OCI-LY7 (cell line): ENCODE results near the gene AHCYL1. TPM values are rescaled to one million over a fixed set of nuclear protein-coding genes. Genes with fewer than 3 reads are reported as not detected.

Source experiments
- BruUV-seq: library from RNA; stranded (reverse); fragments of 400-500 nt; replicated peaks from 2 replicates; lab custom pipeline; 2021; lab: Mats Ljungman, UMichigan
- CTCF ChIA-PET: fragments of 300-600 bp; sonication (Branson Sonifier 250); formaldehyde crosslinking; loops from one replicate; lab custom pipeline; 2022; ENCODE audit warnings: antibody characterized with exemption; ENCODE audit not compliant: unreplicated experiment; lab: Charles Lee
- POLR2A ChIA-PET: fragments of 300-600 bp; sonication (Branson Sonifier 250); formaldehyde crosslinking; loops from one replicate; lab custom pipeline; 2022; ENCODE audit warnings: antibody characterized with exemption; lab: Charles Lee
- DNase-seq: peaks from one replicate; pipeline ENCODE4 v3.0.0-alpha.2; 2015; ENCODE audit warnings: low spot score
- H2AFZ ChIP-seq: fragments of 200-600 bp; sonication (generic), shearing (Covaris generic); 2 replicates; pipeline ENCODE4 v1.6.1; 2014; ENCODE audit warnings: mild to moderate bottlenecking, antibody characterized with exemption, low read length, moderate library complexity
- H3K27ac ChIP-seq: fragments of 200-600 bp; sonication (generic); 2 replicates; pipeline ENCODE4 v1.5.1; 2014; ENCODE audit warnings: mixed run types, low read depth, mild to moderate bottlenecking, moderate library complexity, low read length, inconsistent platforms; ENCODE audit not compliant: poor library complexity, severe bottlenecking
- H3K36me3 ChIP-seq: fragments of 200-600 bp; sonication (generic); 2 replicates; pipeline ENCODE4 v1.6.1; 2014; ENCODE audit warnings: mild to moderate bottlenecking, antibody characterized with exemption, low read length, moderate library complexity, mixed read lengths; ENCODE audit not compliant: insufficient read depth
- H3K4me1 ChIP-seq: fragments of 200-600 bp; sonication (generic); 2 replicates; pipeline ENCODE4 v1.5.1; 2014; ENCODE audit warnings: mild to moderate bottlenecking, low read length; ENCODE audit not compliant: insufficient read depth, poor library complexity, severe bottlenecking
- H3K4me2 ChIP-seq: fragments of 200-600 bp; sonication (generic); 2 replicates; pipeline ENCODE4 v1.6.1; 2014; ENCODE audit warnings: mild to moderate bottlenecking, low read length
- H3K4me3 ChIP-seq: fragments of 200-600 bp; sonication (generic); 2 replicates; pipeline ENCODE4 v1.5.1; 2014; ENCODE audit warnings: mild to moderate bottlenecking, low read depth, low read length; ENCODE audit not compliant: poor library complexity, severe bottlenecking
- H3K79me2 ChIP-seq: fragments of 200-600 bp; sonication (generic); 2 replicates; pipeline ENCODE4 v1.6.1; 2016; ENCODE audit warnings: low read depth, mild to moderate bottlenecking, low read length, moderate library complexity, mixed read lengths; ENCODE audit not compliant: insufficient read depth
- H3K9me2 ChIP-seq: fragments of 200-600 bp; sonication (generic); 2 replicates; pipeline ENCODE4 v1.6.1; 2016; ENCODE audit warnings: mild to moderate bottlenecking, low read length, mixed read lengths; ENCODE audit not compliant: insufficient read depth
- H3K9me3 ChIP-seq: fragments of 200-600 bp; sonication (generic); 2 replicates; pipeline ENCODE4 v1.6.1; 2014; ENCODE audit warnings: mild to moderate bottlenecking, mixed run types, low read length, mixed read lengths
- H4K20me1 ChIP-seq: fragments of 200-600 bp; sonication (generic); 2 replicates; pipeline ENCODE4 v1.6.1; 2014; ENCODE audit warnings: mild to moderate bottlenecking, antibody characterized with exemption, low read length, moderate library complexity, mixed read lengths; ENCODE audit not compliant: insufficient read depth
- CTCF ChIP-seq: fragments of 200-600 bp; sonication (generic); conservative IDR thresholded peaks from 2 replicates; pipeline ENCODE4 v1.5.1; 2014; ENCODE audit warnings: mild to moderate bottlenecking, antibody characterized with exemption, low read length, moderate library complexity, mixed read lengths
- EZH2phosphoT487 ChIP-seq: fragments of 200-600 bp; sonication (generic); IDR thresholded peaks from 2 replicates; pipeline ENCODE4 v1.6.1; 2018; ENCODE audit warnings: low read depth, borderline replicate concordance, mild to moderate bottlenecking, mixed run types, antibody characterized with exemption, low read length, moderate library complexity, mixed read lengths
- intact Hi-C: fragments of 100-400 bp; cut with micrococcal nuclease; formaldehyde crosslinking; loops from one replicate; pipeline ENCODE4 v1.10.0; 2022; ENCODE audit not compliant: unreplicated experiment
- total RNA-seq, 2 experiments: library from RNA; depleted of rRNA in 1 of 2; stranded (reverse); fragments of >200 nt in 1 of 2; shearing (Covaris generic) in 1 of 2; gene quantifications; 2 replicates each; pipeline ENCODE4 v1.2.3, GENCODE V29; 2014 to 2022

AHCYL1 gene
- total RNA-seq, 2 experiments from 2014 or later = 20.5 to 45.5 TPM

- Histone ChIP-seq H3K79me2 (peaks cover 31% of the 10 kb centered on the region), H3K4me3 (peak within 1 kb of the TSS; percentile 95), H3K9me3 (no peaks in the 10 kb centered on the region), H3K9me2 (no peaks in the 10 kb centered on the region), H3K4me1 (peaks cover 37% of the 10 kb centered on the region), H4K20me1 (no peaks in the 10 kb centered on the region), H3K36me3 (peaks cover 29% of the 10 kb centered on the region), H2AFZ (peak within 1 kb of the TSS; percentile 85), H3K4me2 (peak within 1 kb of the TSS; percentile 86), H3K27ac (peak within 1 kb of the TSS; percentile 43)
- no TSS peak for BruUV-seq
- DNase-seq = peak; percentile 97
- intact Hi-C loops = no loop called here
- ChIA-PET CTCF (interaction anchor here (0.7 to 1.0 kb wide), 3 partner anchors 18 to 78 kb away, joined by 3 to 7 read pairs (median 6); no protein-coding TSS in a partner anchor), POLR2A (interaction anchor here (0.6 to 1.8 kb wide), 9 partner anchors 10 to 486 kb away, joined by 3 to 7 read pairs (median 3); partner anchors contain the start of genes GNAI3 and RBM15)
- no peak for TF ChIP-seq EZH2phosphoT487
Observed at GRCh38 chr1:110034451-110035235, 50.1 kb downstream of the AHCYL1 start, which contains the start of gene STRIP1. STRIP1 (plus strand) TSS chr1:110034624; CDS start chr1:110034638, 14 bp downstream.

DNA sequence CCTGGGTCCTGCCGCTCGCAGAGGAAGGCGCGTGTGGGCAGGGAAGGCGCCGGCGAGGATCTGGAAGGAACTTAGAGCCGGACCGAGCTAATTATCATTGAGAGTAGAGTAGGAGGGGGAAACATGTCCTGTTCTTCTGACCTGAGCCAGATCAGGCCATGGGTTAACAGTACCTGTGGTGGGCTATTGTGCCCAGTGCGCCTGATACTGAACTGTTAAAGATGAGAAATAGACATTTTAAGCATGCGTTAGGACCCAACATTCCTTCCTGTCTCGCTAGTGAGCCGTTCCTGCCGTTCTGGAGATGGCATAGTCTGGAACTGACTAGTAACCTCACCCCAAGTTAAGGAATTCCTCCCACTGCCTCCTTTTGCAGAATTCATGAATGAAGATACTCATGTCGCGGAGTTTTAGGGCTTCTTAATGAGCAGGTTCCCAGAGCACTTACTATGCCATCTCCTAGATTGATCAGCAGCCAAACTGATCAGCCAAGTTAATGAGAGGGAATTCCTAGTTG, 50.7 kb downstream of the AHCYL1 start:
- H4K20me1 ChIP-seq = no peaks in the 10 kb centered on the region
- no peak for DNase-seq
- intact Hi-C loops = no loop called here
- no peaks in the 10 kb centered on the region for H3K9me3 ChIP-seq
- H3K36me3 ChIP-seq = peaks cover 35% of the 10 kb centered on the region
- peak overlapping the region; percentile 95 for H3K4me3 ChIP-seq
- H3K4me1 ChIP-seq = peaks cover 35% of the 10 kb centered on the region
- TF ChIP-seq CTCF = no peak
- no peak for TF ChIP-seq EZH2phosphoT487
- H3K27ac ChIP-seq = peak overlapping the region; percentile 43
- H2AFZ ChIP-seq = peak overlapping the region; percentile 85; the same call in 1 of the 2 replicates
- BruUV-seq = no TSS peak
- peak overlapping the region; percentile 86 for H3K4me2 ChIP-seq
- ChIA-PET POLR2A (interaction anchor here (1.0 to 1.8 kb wide), 7 partner anchors 9 to 487 kb away, joined by 3 to 7 read pairs (median 3); partner anchors contain the start of genes GNAI3 and RBM15), CTCF (interaction anchor here (0.7 to 1.0 kb wide), 3 partner anchors 17 to 77 kb away, joined by 3 to 7 read pairs (median 6); no protein-coding TSS in a partner anchor)
- H3K79me2 ChIP-seq = peaks cover 31% of the 10 kb centered on the region
- no peaks in the 10 kb centered on the region for H3K9me2 ChIP-seq

GRCh38 chr1:110038271-110038670, 53.7 kb downstream of the AHCYL1 start:
- no TSS peak for BruUV-seq
- ChIA-PET POLR2A (interaction anchor here (0.6 kb wide), 1 partner anchor 1188 kb away, joined by 4 read pairs; no protein-coding TSS in a partner anchor), CTCF (no interaction called here)
- peaks cover 65% of the 10 kb centered on the region for H3K36me3 ChIP-seq
- no peak for DNase-seq
- no peaks in the 10 kb centered on the region for H4K20me1 ChIP-seq
- intact Hi-C loops = no loop called here
- H3K4me1 ChIP-seq = peaks cover 18% of the 10 kb centered on the region
- no peak overlapping the region for H3K27ac ChIP-seq
- H3K4me2 ChIP-seq = no peak overlapping the region
- H2AFZ ChIP-seq = no peak overlapping the region
- H3K9me3 ChIP-seq = no peaks in the 10 kb centered on the region
- TF ChIP-seq EZH2phosphoT487 = no peak
- H3K79me2 ChIP-seq = peaks cover 31% of the 10 kb centered on the region
- H3K9me2 ChIP-seq = no peaks in the 10 kb centered on the region
- no peak overlapping the region for H3K4me3 ChIP-seq
